A673 (cell line): ENCODE data around the gene CDKAL1.

Experiments used
- EZH2 ChIP-seq: fragments of 200-600 bp; sonication (generic); IDR thresholded peaks from 2 replicates; pipeline ENCODE4 v1.6.1; 2017; ENCODE audit warnings: borderline replicate concordance, low read depth, mild to moderate bottlenecking, mixed read lengths, antibody characterized with exemption, low read length; ENCODE audit not compliant: poor library complexity, severe bottlenecking
- TF ChIP-seq, protein P1 (sequence below): fragments of 300-800, 200-600 bp; sonication (generic); conservative IDR thresholded peaks from 2 replicates; pipeline ENCODE4 v1.5.1; 2017; ENCODE audit warnings: low read depth, mild to moderate bottlenecking, antibody characterized with exemption, low read length, moderate library complexity, mixed read lengths

DNA sequence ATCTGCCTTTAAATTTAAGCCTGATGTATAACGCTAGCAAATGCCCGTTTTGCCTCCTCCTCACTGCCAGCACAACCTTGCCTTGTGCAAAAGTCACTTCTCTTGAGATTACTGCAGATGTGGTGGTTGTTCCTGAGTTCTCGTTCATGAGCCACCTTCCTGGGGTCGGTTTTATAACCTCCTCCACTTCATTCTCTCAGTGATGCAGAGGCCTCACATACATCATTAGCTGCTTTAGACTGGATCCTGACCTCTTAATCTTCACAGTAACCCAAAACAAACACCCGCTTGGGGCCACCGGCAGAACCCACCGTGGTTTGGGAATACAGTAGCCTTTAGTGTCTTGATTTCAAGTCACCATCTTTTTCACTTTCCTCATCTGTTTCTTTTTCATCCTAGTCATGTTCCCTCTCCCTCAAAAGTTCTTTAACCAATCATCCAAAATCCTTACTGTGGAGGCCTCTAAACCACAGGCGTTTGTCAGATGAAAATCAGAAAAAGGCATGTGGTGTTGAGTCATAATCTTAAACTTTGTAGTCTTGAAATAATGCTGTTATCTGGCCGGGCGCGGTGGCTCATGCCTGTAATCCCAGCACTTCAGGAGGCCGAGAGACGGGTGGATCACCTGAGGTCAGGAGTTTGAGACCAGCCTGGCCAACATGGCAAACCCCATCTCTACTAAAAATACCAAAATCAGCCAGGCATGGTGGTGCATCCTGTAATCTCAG, 629.0 kb downstream of the CDKAL1 start:
- TF ChIP-seq, protein P1, sequence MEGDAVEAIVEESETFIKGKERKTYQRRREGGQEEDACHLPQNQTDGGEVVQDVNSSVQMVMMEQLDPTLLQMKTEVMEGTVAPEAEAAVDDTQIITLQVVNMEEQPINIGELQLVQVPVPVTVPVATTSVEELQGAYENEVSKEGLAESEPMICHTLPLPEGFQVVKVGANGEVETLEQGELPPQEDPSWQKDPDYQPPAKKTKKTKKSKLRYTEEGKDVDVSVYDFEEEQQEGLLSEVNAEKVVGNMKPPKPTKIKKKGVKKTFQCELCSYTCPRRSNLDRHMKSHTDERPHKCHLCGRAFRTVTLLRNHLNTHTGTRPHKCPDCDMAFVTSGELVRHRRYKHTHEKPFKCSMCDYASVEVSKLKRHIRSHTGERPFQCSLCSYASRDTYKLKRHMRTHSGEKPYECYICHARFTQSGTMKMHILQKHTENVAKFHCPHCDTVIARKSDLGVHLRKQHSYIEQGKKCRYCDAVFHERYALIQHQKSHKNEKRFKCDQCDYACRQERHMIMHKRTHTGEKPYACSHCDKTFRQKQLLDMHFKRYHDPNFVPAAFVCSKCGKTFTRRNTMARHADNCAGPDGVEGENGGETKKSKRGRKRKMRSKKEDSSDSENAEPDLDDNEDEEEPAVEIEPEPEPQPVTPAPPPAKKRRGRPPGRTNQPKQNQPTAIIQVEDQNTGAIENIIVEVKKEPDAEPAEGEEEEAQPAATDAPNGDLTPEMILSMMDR = no peak
- no peak for TF ChIP-seq EZH2
